ENCODE data around the gene DCTD.

The DCTD gene

GRCh38 chr4:182873289-182873688 lies 43.9 kb downstream of the DCTD start:
- H3K4me3 ChIP-seq, result no peak overlapping the region
- TF ChIP-seq FOXP2 (optimal IDR thresholded peaks at IDR 0.05; ENCODE audit: control extremely low read depth, extremely low read length, insufficient read depth) (no peak), EZH2 (IDR thresholded peaks at IDR 0.05) (no peak), POLR2AphosphoS5 (IDR thresholded peaks at IDR 0.05; ENCODE audit: borderline replicate concordance, low read depth, low read length) (no peak)
- DNase-seq (ENCODE audit: low read depth, low spot score), result no peak
- no peak overlapping the region for H3K27ac ChIP-seq
- no peak overlapping the region for H3K9ac ChIP-seq (ENCODE audit: insufficient read length)
- H3K36me3 ChIP-seq (ENCODE audit: insufficient read depth, low read length), result no peaks in the 10 kb centered on the region
- H3K9me3 ChIP-seq (ENCODE audit: low read depth, low read length), result no peaks in the 10 kb centered on the region

GRCh38 chr4:182872886-182873285 lies 44.3 kb downstream of the DCTD start:
- no peak for DNase-seq (ENCODE audit: low read depth, low spot score)
- TF ChIP-seq POLR2AphosphoS5 (IDR thresholded peaks at IDR 0.05; ENCODE audit: borderline replicate concordance, low read depth, low read length), result no peak
- no peak for TF ChIP-seq EZH2 (IDR thresholded peaks at IDR 0.05)
- TF ChIP-seq FOXP2 (optimal IDR thresholded peaks at IDR 0.05; ENCODE audit: control extremely low read depth, extremely low read length, insufficient read depth), result no peak

GRCh38 chr4:182871616-182872015 lies 45.6 kb downstream of the DCTD start:
- TF ChIP-seq EZH2 (IDR thresholded peaks at IDR 0.05) (no peak), FOXP2 (optimal IDR thresholded peaks at IDR 0.05; ENCODE audit: control extremely low read depth, extremely low read length, insufficient read depth) (no peak), POLR2AphosphoS5 (IDR thresholded peaks at IDR 0.05; ENCODE audit: borderline replicate concordance, low read depth, low read length) (no peak)
- H3K4me3 ChIP-seq, result no peak overlapping the region
- no peak for DNase-seq (ENCODE audit: low read depth, low spot score)
- H3K36me3 ChIP-seq (ENCODE audit: insufficient read depth, low read length), result no peaks in the 10 kb centered on the region
- no peaks in the 10 kb centered on the region for H3K9me3 ChIP-seq (ENCODE audit: low read depth, low read length)
- H3K27ac ChIP-seq, result no peak overlapping the region
- no peak overlapping the region for H3K9ac ChIP-seq (ENCODE audit: insufficient read length)

More at GRCh38 chr4:182872886-182873285, 44.3 kb downstream of the DCTD start:
- no peak overlapping the region for H3K4me3 ChIP-seq
- no peak overlapping the region for H3K9ac ChIP-seq (ENCODE audit: insufficient read length)
- no peaks in the 10 kb centered on the region for H3K36me3 ChIP-seq (ENCODE audit: insufficient read depth, low read length)
- no peak overlapping the region for H3K27ac ChIP-seq
- no peaks in the 10 kb centered on the region for H3K9me3 ChIP-seq (ENCODE audit: low read depth, low read length)

DNA sequence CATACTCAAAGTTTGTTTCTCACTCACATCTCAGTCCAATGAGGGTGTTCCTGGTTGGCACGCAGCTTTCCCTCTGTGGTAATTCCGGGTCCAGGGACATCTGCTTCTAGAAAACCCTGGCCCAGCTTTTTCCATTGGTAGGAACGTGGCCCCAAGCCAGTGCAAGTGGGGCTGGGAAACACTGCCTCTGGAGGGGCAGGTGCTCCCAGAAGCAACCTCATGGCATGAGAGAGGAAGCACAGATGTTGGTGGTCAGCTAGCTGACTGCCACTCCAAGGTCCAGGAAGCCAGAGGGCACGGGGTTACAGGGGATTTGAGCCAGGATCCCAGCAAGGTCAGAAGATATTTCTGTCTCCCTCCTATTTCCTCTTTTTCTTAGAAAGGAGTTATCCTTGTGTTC lies 47.5 kb downstream of the DCTD start:
- no peak overlapping the region for H3K4me3 ChIP-seq
- no peak for DNase-seq (ENCODE audit: low read depth, low spot score)
- H3K9ac ChIP-seq (ENCODE audit: insufficient read length), result no peak overlapping the region
- H3K9me3 ChIP-seq (ENCODE audit: low read depth, low read length), result no peaks in the 10 kb centered on the region
- TF ChIP-seq FOXP2 (optimal IDR thresholded peaks at IDR 0.05; ENCODE audit: control extremely low read depth, extremely low read length, insufficient read depth), result no peak
- TF ChIP-seq EZH2 (IDR thresholded peaks at IDR 0.05), result no peak
- no peak for TF ChIP-seq POLR2AphosphoS5 (IDR thresholded peaks at IDR 0.05; ENCODE audit: borderline replicate concordance, low read depth, low read length)
- H3K36me3 ChIP-seq (ENCODE audit: insufficient read depth, low read length), result no peaks in the 10 kb centered on the region
- no peak overlapping the region for H3K27ac ChIP-seq

GRCh38 chr4:182866746-182867145 lies 50.4 kb downstream of the DCTD start:
- TF ChIP-seq FOXP2 (optimal IDR thresholded peaks at IDR 0.05; ENCODE audit: control extremely low read depth, extremely low read length, insufficient read depth) (no peak), POLR2AphosphoS5 (IDR thresholded peaks at IDR 0.05; ENCODE audit: borderline replicate concordance, low read depth, low read length) (no peak), EZH2 (IDR thresholded peaks at IDR 0.05) (no peak)
- Histone ChIP-seq H3K9ac (ENCODE audit: insufficient read length) (no peak overlapping the region), H3K36me3 (ENCODE audit: insufficient read depth, low read length) (no peaks in the 10 kb centered on the region), H3K9me3 (ENCODE audit: low read depth, low read length) (no peaks in the 10 kb centered on the region), H3K4me3 (no peak overlapping the region), H3K27ac (no peak overlapping the region)
- DNase-seq (ENCODE audit: low read depth, low spot score), result no peak

DNA sequence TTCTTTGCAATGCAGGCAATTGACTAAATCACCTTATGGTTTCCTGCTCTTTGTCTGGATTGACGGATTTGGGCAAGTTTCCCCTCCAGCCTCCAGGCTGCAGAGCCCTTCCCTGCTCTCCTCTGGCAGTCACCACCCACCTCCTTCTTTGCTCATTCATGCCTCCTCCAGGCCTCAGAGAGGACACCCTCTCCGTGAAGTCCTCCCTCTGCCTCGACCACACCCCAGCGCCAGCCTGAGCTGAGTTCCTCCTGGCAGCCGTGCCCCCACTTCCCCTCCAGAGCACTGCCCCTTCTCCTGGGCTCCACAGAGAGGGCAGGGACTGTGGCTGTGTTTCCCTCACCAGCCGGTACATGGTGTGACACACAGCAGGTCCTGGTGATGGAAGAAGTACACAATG lies 53.7 kb downstream of the DCTD start:
- DNase-seq (ENCODE audit: low read depth, low spot score), result no peak
- Histone ChIP-seq H3K9ac (ENCODE audit: insufficient read length) (no peak overlapping the region), H3K27ac (no peak overlapping the region), H3K36me3 (ENCODE audit: insufficient read depth, low read length) (no peaks in the 10 kb centered on the region), H3K9me3 (ENCODE audit: low read depth, low read length) (no peaks in the 10 kb centered on the region), H3K4me3 (no peak overlapping the region)
- TF ChIP-seq FOXP2 (optimal IDR thresholded peaks at IDR 0.05; ENCODE audit: control extremely low read depth, extremely low read length, insufficient read depth) (no peak), POLR2AphosphoS5 (IDR thresholded peaks at IDR 0.05; ENCODE audit: borderline replicate concordance, low read depth, low read length) (no peak), EZH2 (IDR thresholded peaks at IDR 0.05) (no peak)

DNA sequence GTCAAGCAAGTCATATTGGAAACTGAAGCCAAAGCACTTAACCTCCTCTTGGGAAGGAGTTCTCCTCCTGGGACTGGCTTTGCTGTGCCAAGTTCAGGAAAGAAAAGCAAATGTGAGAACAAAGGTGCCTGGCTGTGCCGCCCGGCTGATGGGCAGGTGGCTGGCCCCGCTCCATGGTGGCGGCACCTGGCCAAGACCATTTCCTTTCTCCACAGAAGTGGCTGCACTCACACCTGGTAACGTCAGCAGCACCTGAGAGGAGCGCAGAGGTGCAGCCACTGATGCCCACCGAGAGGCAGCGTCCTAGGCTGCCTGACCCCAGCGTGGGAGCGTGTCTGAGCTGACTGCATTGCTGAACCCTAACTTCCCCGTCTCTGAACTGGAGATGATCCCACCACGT lies 54.3 kb downstream of the DCTD start:
- no peak overlapping the region for H3K27ac ChIP-seq
- no peak for DNase-seq (ENCODE audit: low read depth, low spot score)
- H3K36me3 ChIP-seq (ENCODE audit: insufficient read depth, low read length), result no peaks in the 10 kb centered on the region

DNA sequence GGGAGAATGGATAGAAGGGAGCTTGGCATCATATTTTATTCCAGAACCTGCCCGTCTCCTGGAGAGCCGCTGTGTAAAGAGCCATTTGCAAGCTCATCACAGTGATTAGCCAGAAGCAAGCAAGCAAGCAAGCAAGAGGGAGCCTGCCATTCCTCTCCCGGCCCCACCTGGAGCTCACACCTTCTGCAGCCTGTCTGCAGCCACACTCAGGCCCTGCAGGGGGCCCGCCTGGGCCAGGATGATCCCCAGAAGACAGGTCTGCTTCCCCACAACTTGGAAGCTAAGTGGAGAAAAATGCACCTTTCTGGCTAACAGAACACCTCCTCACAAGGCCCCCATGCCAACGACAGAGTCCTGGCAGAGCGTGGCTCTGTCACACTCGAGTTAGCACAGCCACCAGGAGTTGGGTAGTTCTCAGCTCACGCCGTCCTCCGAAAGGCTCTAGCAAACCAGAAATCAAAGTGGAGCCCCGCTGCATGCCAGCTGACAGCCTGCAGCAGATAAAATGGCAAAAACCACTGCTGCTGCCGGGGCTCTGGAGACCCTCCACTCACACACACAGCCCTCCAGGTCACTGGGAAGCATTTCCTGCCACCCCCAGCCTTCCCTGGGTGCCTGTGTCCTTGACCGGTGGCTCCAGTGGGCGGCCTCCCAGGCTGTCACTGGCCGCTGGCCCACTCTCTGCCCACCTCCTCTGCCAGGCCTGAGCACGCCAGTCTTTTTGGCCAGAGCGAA lies 54.9 kb downstream of the DCTD start:
- Histone ChIP-seq H3K27ac (no peak overlapping the region), H3K4me3 (no peak overlapping the region), H3K36me3 (ENCODE audit: insufficient read depth, low read length) (no peaks in the 10 kb centered on the region), H3K9ac (ENCODE audit: insufficient read length) (no peak overlapping the region), H3K9me3 (ENCODE audit: low read depth, low read length) (no peaks in the 10 kb centered on the region)
- DNase-seq (ENCODE audit: low read depth, low spot score), result no peak
- TF ChIP-seq FOXP2 (optimal IDR thresholded peaks at IDR 0.05; ENCODE audit: control extremely low read depth, extremely low read length, insufficient read depth), result no peak
- no peak for TF ChIP-seq EZH2 (IDR thresholded peaks at IDR 0.05)
- TF ChIP-seq POLR2AphosphoS5 (IDR thresholded peaks at IDR 0.05; ENCODE audit: borderline replicate concordance, low read depth, low read length), result no peak

More for the DNA sequence above, 54.3 kb downstream of the DCTD start:
- H3K9me3 ChIP-seq (ENCODE audit: low read depth, low read length), result no peaks in the 10 kb centered on the region
- no peak for TF ChIP-seq FOXP2 (optimal IDR thresholded peaks at IDR 0.05; ENCODE audit: control extremely low read depth, extremely low read length, insufficient read depth)
- no peak for TF ChIP-seq POLR2AphosphoS5 (IDR thresholded peaks at IDR 0.05; ENCODE audit: borderline replicate concordance, low read depth, low read length)
- no peak for TF ChIP-seq EZH2 (IDR thresholded peaks at IDR 0.05)
- H3K9ac ChIP-seq (ENCODE audit: insufficient read length), result no peak overlapping the region
- no peak overlapping the region for H3K4me3 ChIP-seq

DNA sequence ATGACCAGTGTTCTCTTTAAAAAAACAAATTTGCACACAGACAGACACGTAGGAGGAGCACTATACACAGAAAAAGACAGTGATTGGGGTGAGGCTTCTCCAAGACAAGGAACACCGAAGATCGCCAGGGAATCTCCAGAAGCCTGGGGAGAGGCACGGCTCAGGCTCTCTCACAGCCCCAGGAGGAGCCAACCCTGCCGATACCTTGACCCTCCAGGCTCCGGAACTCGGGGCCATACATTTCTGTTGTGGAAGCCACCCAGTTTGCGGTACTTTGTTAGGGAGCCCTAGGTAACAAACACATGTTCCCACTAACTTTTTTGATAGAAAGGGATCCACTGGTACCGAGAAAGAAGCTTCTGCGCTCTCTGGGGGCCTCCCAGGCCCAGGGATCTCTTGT lies 55.8 kb downstream of the DCTD start:
- Histone ChIP-seq H3K9ac (ENCODE audit: insufficient read length) (no peak overlapping the region), H3K36me3 (ENCODE audit: insufficient read depth, low read length) (no peaks in the 10 kb centered on the region), H3K9me3 (ENCODE audit: low read depth, low read length) (no peaks in the 10 kb centered on the region), H3K27ac (no peak overlapping the region), H3K4me3 (no peak overlapping the region)
- DNase-seq (ENCODE audit: low read depth, low spot score), result no peak
- TF ChIP-seq EZH2 (IDR thresholded peaks at IDR 0.05), result no peak
- TF ChIP-seq POLR2AphosphoS5 (IDR thresholded peaks at IDR 0.05; ENCODE audit: borderline replicate concordance, low read depth, low read length), result no peak
- no peak for TF ChIP-seq FOXP2 (optimal IDR thresholded peaks at IDR 0.05; ENCODE audit: control extremely low read depth, extremely low read length, insufficient read depth)

Data from SK-N-MC (cell line).